ENCODE measurements around the gene CMTM8.

Gene CMTM8

GRCh38 chr3:32229565-32229964 is 8.9 kb upstream of the CMTM8 start:
- DNase-seq = no peak

- DNase-seq = no peak
Observed at GRCh38 chr3:32236377-32236776, 2.1 kb upstream of the CMTM8 start.

GRCh38 chr3:32237670-32238452 is 619 bp upstream of the CMTM8 start:
- DNase-seq = no peak

- DNase-seq = no peak
Observed at GRCh38 chr3:32239307-32240158, 1.1 kb downstream of the CMTM8 start.

- peak; percentile 19 for DNase-seq
Observed at GRCh38 chr3:32240159-32240545, 1.7 kb downstream of the CMTM8 start.

- no peak for DNase-seq
Observed at GRCh38 chr3:32241100-32241499, 2.6 kb downstream of the CMTM8 start.

- no peak for DNase-seq
Observed at GRCh38 chr3:32243519-32243918, 5.0 kb downstream of the CMTM8 start.

GRCh38 chr3:32245200-32245599 is 6.7 kb downstream of the CMTM8 start:
- no peak for DNase-seq

- no peak for DNase-seq
Observed at GRCh38 chr3:32246079-32246675, 7.7 kb downstream of the CMTM8 start.

GRCh38 chr3:32249184-32249782 is 10.8 kb downstream of the CMTM8 start:
- peak; percentile 90 for DNase-seq

- DNase-seq = no peak
Observed at GRCh38 chr3:32254268-32254667, 15.8 kb downstream of the CMTM8 start.

GRCh38 chr3:32255345-32255744 is 16.9 kb downstream of the CMTM8 start:
- DNase-seq = no peak

GRCh38 chr3:32256206-32256605 is 17.7 kb downstream of the CMTM8 start:
- DNase-seq = no peak

GRCh38 chr3:32257042-32257441 is 18.6 kb downstream of the CMTM8 start:
- DNase-seq = no peak

GRCh38 chr3:32257641-32258438 is 19.4 kb downstream of the CMTM8 start:
- no peak for DNase-seq

GRCh38 chr3:32258869-32259268 is 20.4 kb downstream of the CMTM8 start:
- DNase-seq = no peak

GRCh38 chr3:32261545-32261944 is 23.1 kb downstream of the CMTM8 start:
- DNase-seq = no peak

GRCh38 chr3:32262201-32262600 is 23.7 kb downstream of the CMTM8 start:
- no peak for DNase-seq

- no peak for DNase-seq
Observed at GRCh38 chr3:32274306-32274705, 35.8 kb downstream of the CMTM8 start.

- DNase-seq = no peak
Observed at GRCh38 chr3:32275506-32275905, 37.0 kb downstream of the CMTM8 start.

- DNase-seq = no peak
Observed at GRCh38 chr3:32276279-32276841, 37.9 kb downstream of the CMTM8 start.

GRCh38 chr3:32278714-32279113 is 40.2 kb downstream of the CMTM8 start:
- peak; percentile 17 for DNase-seq
